ENCODE measurements around the gene EPN2.

EPN2 gene

GRCh38 chr17:19294443-19294842 is 57.3 kb downstream of the EPN2 start:
- DNase-seq (ENCODE audit: low spot score) = no peak

- DNase-seq (ENCODE audit: low spot score) = no peak
These were observed 58.4 kb downstream of the EPN2 start for GRCh38 chr17:19295473-19296135.

- DNase-seq (ENCODE audit: low spot score) = no peak
These were observed 59.9 kb downstream of the EPN2 start for GRCh38 chr17:19296786-19297778.

- DNase-seq (ENCODE audit: low spot score) = no peak
These were observed 61.5 kb downstream of the EPN2 start for GRCh38 chr17:19298569-19299213.

- DNase-seq (ENCODE audit: low spot score) = no peak
These were observed 62.1 kb downstream of the EPN2 start for GRCh38 chr17:19299214-19299747.

GRCh38 chr17:19299866-19300265 is 62.7 kb downstream of the EPN2 start:
- no peak for DNase-seq (ENCODE audit: low spot score)

GRCh38 chr17:19301274-19301951 is 64.2 kb downstream of the EPN2 start:
- DNase-seq (ENCODE audit: low spot score) = no peak

- DNase-seq (ENCODE audit: low spot score) = no peak
These were observed 64.8 kb downstream of the EPN2 start for GRCh38 chr17:19301973-19302372.

GRCh38 chr17:19302791-19303331 is 65.7 kb downstream of the EPN2 start:
- no peak for DNase-seq (ENCODE audit: low spot score)

GRCh38 chr17:19303367-19303776 is 66.2 kb downstream of the EPN2 start:
- DNase-seq (ENCODE audit: low spot score) = no peak

- DNase-seq (ENCODE audit: low spot score) = no peak
These were observed 67.0 kb downstream of the EPN2 start for GRCh38 chr17:19304209-19304608.

GRCh38 chr17:19304751-19305150 is 67.6 kb downstream of the EPN2 start:
- DNase-seq (ENCODE audit: low spot score) = no peak

- no peak for DNase-seq (ENCODE audit: low spot score)
These were observed 68.1 kb downstream of the EPN2 start for GRCh38 chr17:19305256-19305655.

GRCh38 chr17:19305761-19306159 is 68.6 kb downstream of the EPN2 start:
- no peak for DNase-seq (ENCODE audit: low spot score)

GRCh38 chr17:19306160-19307111 is 69.3 kb downstream of the EPN2 start:
- no peak for DNase-seq (ENCODE audit: low spot score)

GRCh38 chr17:19307521-19307920 is 70.4 kb downstream of the EPN2 start:
- DNase-seq (ENCODE audit: low spot score) = no peak

GRCh38 chr17:19308398-19308797 is 71.2 kb downstream of the EPN2 start:
- DNase-seq (ENCODE audit: low spot score) = no peak

GRCh38 chr17:19309701-19310100 is 72.5 kb downstream of the EPN2 start:
- no peak for DNase-seq (ENCODE audit: low spot score)

GRCh38 chr17:19310151-19310550 is 73.0 kb downstream of the EPN2 start:
- no peak for DNase-seq (ENCODE audit: low spot score)

GRCh38 chr17:19311016-19311415 is 73.8 kb downstream of the EPN2 start:
- DNase-seq (ENCODE audit: low spot score) = no peak
